IMR-90 (cell line): ENCODE measurements around the gene DGKD.

Experiments used
- CEBPB ChIP-seq: IDR thresholded peaks from 2 replicates; pipeline ENCODE4 v1.6.1; 2012; ENCODE audit warnings: low read depth, low read length, improper control_type of control experiment
- POLR2A ChIP-seq: IDR thresholded peaks from 2 replicates; pipeline ENCODE4 v1.6.1; 2012; ENCODE audit warnings: mild to moderate bottlenecking, low read depth, low read length
- RAD21 ChIP-seq: IDR thresholded peaks from 2 replicates; pipeline ENCODE4 v1.6.1; 2012; ENCODE audit warnings: low read length, improper control_type of control experiment
- RCOR1 ChIP-seq: IDR thresholded peaks from 2 replicates; pipeline ENCODE4 v1.6.1; 2012; ENCODE audit warnings: mild to moderate bottlenecking, low read length, improper control_type of control experiment; ENCODE audit not compliant: insufficient replicate concordance

DNA sequence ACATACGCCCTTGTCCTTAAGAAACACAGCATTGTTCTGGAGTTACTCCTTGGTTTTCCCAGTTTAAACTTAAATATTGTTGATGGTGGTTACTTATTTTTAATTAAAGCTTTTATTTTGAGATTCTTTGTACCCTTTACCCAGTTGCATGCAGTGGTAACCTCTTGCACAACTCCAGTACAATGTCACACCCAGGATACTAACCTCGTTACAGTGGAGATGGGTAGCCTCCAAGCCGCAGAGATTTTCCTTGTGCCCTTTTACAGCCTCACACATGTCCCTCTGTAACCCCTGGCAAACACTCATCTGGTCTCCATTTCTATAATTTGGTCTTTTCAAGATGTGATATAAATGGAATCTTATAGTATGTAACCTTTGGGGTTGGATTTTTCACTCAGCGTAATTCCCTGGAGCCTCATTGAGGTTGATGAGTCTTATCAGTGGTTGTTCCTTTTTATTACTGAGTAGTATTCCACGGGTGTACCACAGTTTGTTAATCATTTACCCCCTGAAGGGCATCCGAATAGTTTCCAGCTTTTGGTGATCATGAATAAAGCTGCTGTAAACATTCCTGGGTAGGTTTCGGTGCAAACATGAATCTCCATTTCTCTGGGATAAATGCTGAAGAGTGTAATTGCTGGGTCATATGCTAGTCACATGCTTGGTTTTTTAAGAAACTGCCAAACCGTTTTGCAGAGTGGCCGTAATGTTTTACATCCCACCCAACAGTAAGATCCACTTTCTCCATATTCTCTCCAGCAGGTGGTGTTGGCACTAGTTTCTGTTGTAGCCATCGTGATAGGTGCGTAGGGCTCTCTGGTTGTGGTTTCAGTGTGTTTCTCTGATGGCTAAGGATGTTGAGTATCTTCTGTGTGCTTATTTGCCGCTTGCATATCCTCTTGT, 68.6 kb downstream of the DGKD start:
- no peak for TF ChIP-seq POLR2A
- TF ChIP-seq RAD21 = no peak
- TF ChIP-seq CEBPB = no peak
- no peak for TF ChIP-seq RCOR1
